CD4-positive, alpha-beta memory T cell (primary cell): ENCODE data around the gene CCSER1. TPM values are rescaled to one million over a fixed set of nuclear protein-coding genes. Genes with fewer than 3 reads are reported as not detected.

Experiments
- CTCF ChIA-PET: fragments of 350-600 bp; sonication (Branson Sonifier 250); formaldehyde crosslinking; loops from one replicate; lab custom pipeline; 2021; ENCODE audit warnings: inconsistent platforms; ENCODE audit not compliant: partially characterized antibody; lab: Charles Lee
- POLR2A ChIA-PET: fragments of 350-600 bp; sonication (Branson Sonifier 250); formaldehyde crosslinking; loops from one replicate; lab custom pipeline; 2021; ENCODE audit not compliant: partially characterized antibody; lab: Charles Lee
- DNase-seq, 5 donors: peaks; one replicate each; pipeline versions ENCODE4 v3.0.0 to v3.0.0-alpha.2; 2020 to 2022; ENCODE audit warnings: mixed read lengths in 1 of 5
- H3K27ac ChIP-seq: one replicate; pipeline ENCODE4 v1.7.0; 2013; ENCODE audit warnings: low read depth, low read length
- H3K27me3 ChIP-seq: 2 replicates; pipeline ENCODE4 v1.7.0; 2013; ENCODE audit warnings: mild to moderate bottlenecking, low read length, moderate library complexity; ENCODE audit not compliant: insufficient read depth
- H3K36me3 ChIP-seq: 2 replicates; pipeline ENCODE4 v1.7.0; 2013; ENCODE audit warnings: mild to moderate bottlenecking, low read length, moderate library complexity; ENCODE audit not compliant: insufficient read depth
- H3K4me1 ChIP-seq: 2 replicates; pipeline ENCODE4 v1.7.0; 2013; ENCODE audit warnings: mild to moderate bottlenecking, low read length, moderate library complexity; ENCODE audit not compliant: insufficient read depth
- H3K4me3 ChIP-seq, 2 donors: one replicate each; pipeline ENCODE4 v1.7.0; 2013; ENCODE audit warnings: low read length in 2 of 2, mild to moderate bottlenecking in 1 of 2
- H3K9me3 ChIP-seq, 2 donors: one replicate each; pipeline ENCODE4 v1.7.0; 2013; ENCODE audit warnings: low read length in 2 of 2, control low read depth in 1 of 2; ENCODE audit not compliant: control insufficient read depth in 1 of 2
- H3K27ac Mint-ChIP-seq, 7 donors: one replicate each; pipeline ENCODE4 v1.8.0; 2020 to 2021; ENCODE audit warnings: mixed read lengths in 7 of 7, mild to moderate bottlenecking in 6 of 7, inconsistent platforms in 3 of 7, moderate library complexity in 3 of 7
- H3K27me3 Mint-ChIP-seq, 2 donors: one replicate each; pipeline ENCODE4 v1.8.0; 2020 to 2021; ENCODE audit warnings: mixed read lengths in 2 of 2
- H3K36me3 Mint-ChIP-seq, 2 donors: one replicate each; pipeline ENCODE4 v1.8.0; 2020 to 2021; ENCODE audit warnings: mixed read lengths in 2 of 2, inconsistent platforms in 1 of 2, mild to moderate bottlenecking in 1 of 2
- H3K4me1 Mint-ChIP-seq, 4 donors: one replicate each; pipeline ENCODE4 v1.8.0; 2020 to 2021; ENCODE audit warnings: mixed read lengths in 4 of 4, mild to moderate bottlenecking in 1 of 4
- H3K4me3 Mint-ChIP-seq, 8 donors: one replicate each; pipeline ENCODE4 v1.8.0; 2020 to 2021; ENCODE audit warnings: mixed read lengths in 8 of 8, mild to moderate bottlenecking in 7 of 8, moderate library complexity in 6 of 8, inconsistent platforms in 3 of 8
- H3K9me3 Mint-ChIP-seq, 8 donors: one replicate each; pipeline ENCODE4 v1.8.0; 2020 to 2021; ENCODE audit warnings: mixed read lengths in 8 of 8, mild to moderate bottlenecking in 5 of 8, inconsistent platforms in 3 of 8, moderate library complexity in 1 of 8
- intact Hi-C: fragments of 100-400 bp; cut with micrococcal nuclease; formaldehyde crosslinking; loops from one replicate; pipeline ENCODE4 v1.15.1; 2023
- polyA plus RNA-seq, 2 donors: library from polyadenylated mRNA; unstranded; fragments of 300-500 nt; fragmentation: Illumina TruSeq; gene quantifications; one replicate each; pipeline ENCODE4 v1.2.3, GENCODE V29; 2021
- total RNA-seq, 2 experiments: library from RNA; stranded (reverse); gene quantifications; one replicate each; pipeline ENCODE4 v1.2.3, GENCODE V29; 2021

CCSER1 gene
- total RNA-seq (1 to 10 TPM; 1.7 to 2.0 TPM), polyA plus RNA-seq (under 1 TPM in 1 of 2 donors, not detected in 1; 0.47 TPM)

DNA sequence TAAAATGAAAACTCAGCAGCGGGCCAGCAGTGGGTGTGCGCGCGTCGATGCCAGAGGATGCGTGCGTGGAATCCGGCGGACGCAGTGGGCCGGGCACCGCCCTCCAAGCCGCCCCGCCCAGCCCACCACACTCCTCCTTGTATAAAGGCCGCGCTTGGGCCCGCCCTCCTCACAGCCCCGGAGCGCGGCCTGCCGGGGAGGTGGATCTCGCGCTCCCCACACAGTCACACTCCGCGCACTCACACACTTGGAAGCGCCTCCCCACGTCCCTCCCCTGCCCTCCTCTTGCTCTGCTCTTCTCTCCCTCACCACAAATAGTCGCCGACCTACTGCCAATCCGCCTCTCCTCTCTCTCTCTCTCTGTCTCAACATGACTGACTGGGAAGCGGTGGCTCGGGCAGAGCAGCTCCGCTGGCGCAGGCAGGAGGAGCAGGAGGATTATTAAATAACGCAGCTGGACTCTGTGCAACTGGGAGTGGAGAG is at the start of gene CCSER1:
CCSER1 (plus strand) TSS at position 172 of the 483 bp plus-strand sequence.
- Mint-ChIP-seq H3K4me1 (peaks cover 16 to 28% (median 19%) of the 10 kb centered on the region in 4 donors), H3K27me3 (peaks cover 25 to 27% of the 10 kb centered on the region in 2 donors), H3K9me3 (no peaks in the 10 kb centered on the region), H3K27ac (peak within 1 kb of the TSS in 6 of 7 donors; percentile 54 to 93 (median 74)), H3K36me3 (no peaks in the 10 kb centered on the region), H3K4me3 (peak within 1 kb of the TSS; percentile 83 to 96 (median 86))
- POLR2A ChIA-PET, result interaction anchor here (0.7 kb wide), 1 partner anchor 84 kb away, joined by 3 read pairs; no protein-coding TSS in a partner anchor
- H3K27ac ChIP-seq, result no peak within 1 kb of the TSS
- no peaks in the 10 kb centered on the region for H3K9me3 ChIP-seq
- peak; percentile 30 to 74 (median 55) for DNase-seq
- H3K36me3 ChIP-seq, result no peaks in the 10 kb centered on the region
- CTCF ChIA-PET, result no interaction called here
- H3K27me3 ChIP-seq, result no peaks in the 10 kb centered on the region
- H3K4me3 ChIP-seq, result peak within 1 kb of the TSS in 1 of 2 donors; percentile 43
- peaks cover 18% of the 10 kb centered on the region for H3K4me1 ChIP-seq
- intact Hi-C loops, result no loop called here

DNA sequence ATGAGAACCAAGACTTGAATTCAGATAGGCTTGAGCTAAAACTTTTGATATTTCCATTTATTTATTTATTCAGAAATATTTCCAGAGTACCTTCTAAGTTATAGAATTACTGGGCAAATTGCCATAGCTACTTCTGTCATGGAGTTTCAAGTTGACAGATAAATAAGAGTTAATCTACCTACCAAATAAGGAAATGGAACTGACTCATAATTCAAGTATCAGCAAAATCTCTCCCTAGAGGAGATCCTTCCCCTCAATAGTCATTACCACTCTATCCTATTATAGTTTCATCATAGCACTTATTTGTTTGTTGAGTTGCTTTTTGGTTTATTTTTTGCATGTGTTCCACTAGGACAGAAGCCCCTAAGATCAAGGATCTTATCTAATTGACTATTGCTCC is 48.8 kb upstream of the CCSER1 start:
- Histone ChIP-seq H3K4me3 (no peak overlapping the region), H3K27me3 (no peaks in the 10 kb centered on the region), H3K36me3 (no peaks in the 10 kb centered on the region), H3K4me1 (no peaks in the 10 kb centered on the region), H3K27ac (no peak overlapping the region), H3K9me3 (no peaks in the 10 kb centered on the region)
- intact Hi-C loops, result no loop called here
- no peak for DNase-seq
- peaks cover 4 to 6% of the 10 kb centered on the region in 2 donors for H3K27me3 Mint-ChIP-seq
- no peaks in the 10 kb centered on the region for H3K4me1 Mint-ChIP-seq
- ChIA-PET POLR2A (no interaction called here), CTCF (no interaction called here)
- H3K9me3 Mint-ChIP-seq, result no peaks in the 10 kb centered on the region
- no peak overlapping the region for H3K27ac Mint-ChIP-seq
- H3K4me3 Mint-ChIP-seq, result no peak overlapping the region
- no peaks in the 10 kb centered on the region for H3K36me3 Mint-ChIP-seq

DNA sequence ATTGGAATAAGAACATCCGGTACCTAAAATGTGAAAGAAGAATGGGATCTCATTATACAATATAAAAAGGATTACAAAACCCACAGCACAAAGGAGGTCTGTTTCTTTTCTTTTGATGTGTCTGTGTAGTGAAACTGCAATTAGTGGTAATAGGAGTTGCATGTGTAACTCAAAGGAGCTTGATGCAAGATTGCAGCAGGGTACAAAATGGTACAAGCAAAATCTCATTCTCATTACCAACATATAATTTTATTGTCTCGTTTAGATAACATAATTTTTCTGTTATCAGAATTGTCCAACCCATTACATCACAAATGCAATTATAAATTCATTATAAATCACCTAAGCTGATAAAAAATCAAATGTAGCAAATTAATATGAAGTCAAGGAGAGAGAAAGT is 47.1 kb upstream of the CCSER1 start:
- Mint-ChIP-seq H3K27me3 (peaks cover 2 to 4% of the 10 kb centered on the region in 2 donors), H3K9me3 (peaks cover 0 to 2% (median 0%) of the 10 kb centered on the region in 8 donors), H3K27ac (no peak overlapping the region), H3K4me3 (no peak overlapping the region), H3K4me1 (no peaks in the 10 kb centered on the region), H3K36me3 (no peaks in the 10 kb centered on the region)
- Histone ChIP-seq H3K4me3 (no peak overlapping the region), H3K27ac (no peak overlapping the region), H3K9me3 (no peaks in the 10 kb centered on the region), H3K36me3 (no peaks in the 10 kb centered on the region), H3K4me1 (no peaks in the 10 kb centered on the region), H3K27me3 (no peaks in the 10 kb centered on the region)
- no peak for DNase-seq
- POLR2A ChIA-PET, result no interaction called here
- CTCF ChIA-PET, result no interaction called here
- intact Hi-C loops, result no loop called here

DNA sequence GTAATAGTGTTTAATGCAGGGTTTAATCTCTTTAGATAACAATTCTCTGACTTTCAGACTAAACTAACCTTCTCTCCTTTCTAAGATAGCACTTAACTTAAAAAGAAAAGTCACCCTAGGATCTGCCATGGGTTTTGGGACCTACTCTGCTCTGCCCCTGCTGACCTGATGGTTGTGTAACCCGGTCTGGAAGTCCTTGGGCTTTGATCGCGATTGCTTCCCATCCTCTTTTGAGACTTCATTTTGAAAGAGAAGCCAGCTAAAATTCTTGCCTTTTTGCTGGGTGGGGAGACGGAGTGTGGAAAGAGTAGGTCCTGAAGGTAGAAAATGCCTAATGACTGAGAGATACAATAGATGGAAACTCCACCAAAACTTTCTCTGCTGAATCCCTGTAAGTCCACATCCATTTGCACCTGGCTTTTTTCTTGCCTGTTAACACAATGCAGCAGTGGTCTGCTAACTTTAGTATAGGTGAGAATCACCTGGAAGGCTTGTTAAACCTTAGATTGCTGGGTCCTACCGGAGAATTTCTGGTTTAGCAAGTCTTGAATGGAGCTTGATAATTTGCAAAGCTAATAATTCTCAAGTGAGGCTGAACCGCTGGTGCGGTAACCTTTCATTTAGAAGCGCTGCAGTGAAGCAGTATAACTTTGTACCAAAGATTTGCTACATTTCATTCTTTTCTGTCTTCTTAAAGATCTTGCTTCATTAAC is 45.6 kb upstream of the CCSER1 start:
- Histone ChIP-seq H3K4me3 (no peak overlapping the region), H3K27me3 (no peaks in the 10 kb centered on the region), H3K36me3 (no peaks in the 10 kb centered on the region), H3K9me3 (no peaks in the 10 kb centered on the region), H3K4me1 (no peaks in the 10 kb centered on the region), H3K27ac (no peak overlapping the region)
- POLR2A ChIA-PET, result no interaction called here
- intact Hi-C loops, result no loop called here
- no peak for DNase-seq
- Mint-ChIP-seq H3K9me3 (peaks cover 0 to 2% (median 0%) of the 10 kb centered on the region in 8 donors), H3K27ac (no peak overlapping the region), H3K4me3 (no peak overlapping the region), H3K27me3 (peaks cover 2 to 4% of the 10 kb centered on the region in 2 donors), H3K36me3 (no peaks in the 10 kb centered on the region), H3K4me1 (no peaks in the 10 kb centered on the region)
- CTCF ChIA-PET, result no interaction called here

DNA sequence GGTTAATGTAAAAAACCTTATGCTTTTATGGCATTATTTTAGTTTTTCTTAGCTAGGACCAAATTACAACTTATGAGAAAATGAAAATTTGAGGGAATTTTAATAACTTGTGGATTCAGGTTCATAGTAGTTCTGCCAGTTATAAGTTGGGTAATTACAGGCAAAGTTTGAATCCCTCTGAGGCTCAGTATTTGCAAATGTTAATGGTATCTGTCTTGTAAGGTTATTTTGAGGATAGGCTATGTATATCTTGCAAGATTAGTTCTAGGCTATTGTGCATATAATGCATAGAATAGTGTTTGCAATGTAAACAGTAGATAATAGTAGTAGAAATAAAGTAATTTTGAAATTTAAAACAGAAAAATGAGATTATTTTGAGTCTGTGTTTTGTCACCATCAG is 44.7 kb upstream of the CCSER1 start:
- Mint-ChIP-seq H3K4me3 (no peak overlapping the region), H3K27ac (no peak overlapping the region), H3K27me3 (peaks cover 2 to 4% of the 10 kb centered on the region in 2 donors), H3K9me3 (peaks cover 0 to 2% (median 0%) of the 10 kb centered on the region in 8 donors), H3K4me1 (no peaks in the 10 kb centered on the region), H3K36me3 (no peaks in the 10 kb centered on the region)
- H3K4me3 ChIP-seq, result no peak overlapping the region
- H3K4me1 ChIP-seq, result no peaks in the 10 kb centered on the region
- H3K27me3 ChIP-seq, result no peaks in the 10 kb centered on the region
- no peaks in the 10 kb centered on the region for H3K36me3 ChIP-seq
- intact Hi-C loops, result no loop called here
- ChIA-PET POLR2A (no interaction called here), CTCF (no interaction called here)
- no peak overlapping the region for H3K27ac ChIP-seq
- no peaks in the 10 kb centered on the region for H3K9me3 ChIP-seq
- DNase-seq, result no peak

DNA sequence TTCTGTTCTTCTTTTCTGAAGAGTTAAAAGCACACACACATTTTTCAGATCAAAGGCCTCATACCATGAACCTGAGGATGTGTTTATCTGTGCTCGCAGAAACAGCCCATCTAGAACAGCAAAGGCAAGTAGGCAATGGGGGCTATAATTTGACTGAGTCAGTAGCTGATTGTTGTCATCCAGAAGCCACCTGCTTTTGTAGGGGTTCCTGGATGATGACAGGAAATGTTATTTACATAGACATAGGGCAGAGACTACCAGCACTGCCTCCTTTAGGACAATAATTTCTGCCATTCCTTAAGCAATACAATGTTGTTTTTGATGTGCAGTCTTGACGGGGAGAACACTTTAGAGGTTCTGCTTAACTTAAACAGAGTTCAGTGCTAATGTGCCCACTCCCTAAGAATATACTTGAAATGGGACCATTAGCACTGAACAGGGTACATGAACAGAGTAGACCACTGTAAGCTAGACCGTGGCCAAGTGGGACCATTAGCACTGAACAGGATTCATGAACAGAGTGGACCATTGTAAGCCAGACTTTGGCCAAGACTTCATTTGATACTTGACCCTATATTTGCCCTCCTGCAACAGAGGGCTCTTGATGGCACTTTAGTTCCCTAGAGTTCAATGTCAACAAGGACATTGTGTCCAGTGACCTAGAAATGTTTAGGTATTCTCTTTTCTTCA is 42.8 kb upstream of the CCSER1 start:
- peaks cover 2 to 4% of the 10 kb centered on the region in 2 donors for H3K27me3 Mint-ChIP-seq
- POLR2A ChIA-PET, result no interaction called here

DNA sequence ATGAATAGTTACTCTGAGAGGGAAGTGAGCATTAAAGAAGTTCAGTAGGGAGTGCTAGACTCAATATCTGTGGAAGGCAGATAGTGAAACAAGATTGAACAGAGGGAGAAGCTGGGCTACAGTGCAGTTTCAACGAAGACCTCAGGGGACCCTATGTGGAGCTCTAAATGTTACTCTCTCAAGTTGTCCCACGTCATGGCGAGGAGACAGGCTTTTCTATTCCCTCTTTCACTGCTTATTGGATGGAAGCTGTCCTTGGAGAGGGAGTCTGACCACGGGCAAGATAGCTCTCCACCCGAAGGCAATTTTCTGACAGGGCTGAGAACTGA is 42.3 kb upstream of the CCSER1 start:
- Histone ChIP-seq H3K27me3 (no peaks in the 10 kb centered on the region), H3K27ac (no peak overlapping the region), H3K9me3 (no peaks in the 10 kb centered on the region), H3K4me1 (no peaks in the 10 kb centered on the region), H3K4me3 (no peak overlapping the region), H3K36me3 (no peaks in the 10 kb centered on the region)
- CTCF ChIA-PET, result no interaction called here
- H3K36me3 Mint-ChIP-seq, result no peaks in the 10 kb centered on the region
- H3K4me1 Mint-ChIP-seq, result no peaks in the 10 kb centered on the region
- POLR2A ChIA-PET, result no interaction called here
- DNase-seq, result no peak
- intact Hi-C loops, result no loop called here
- H3K27me3 Mint-ChIP-seq, result peaks cover 1 to 4% of the 10 kb centered on the region in 2 donors
- H3K4me3 Mint-ChIP-seq, result no peak overlapping the region
- H3K27ac Mint-ChIP-seq, result no peak overlapping the region
- peaks cover 0 to 2% (median 0%) of the 10 kb centered on the region in 8 donors for H3K9me3 Mint-ChIP-seq

More for the DNA sequence above, 42.8 kb upstream of the CCSER1 start:
- Mint-ChIP-seq H3K9me3 (peaks cover 0 to 2% (median 0%) of the 10 kb centered on the region in 8 donors), H3K36me3 (no peaks in the 10 kb centered on the region), H3K27ac (no peak overlapping the region), H3K4me1 (no peaks in the 10 kb centered on the region), H3K4me3 (no peak overlapping the region)
- Histone ChIP-seq H3K4me3 (no peak overlapping the region), H3K27me3 (no peaks in the 10 kb centered on the region), H3K9me3 (no peaks in the 10 kb centered on the region), H3K36me3 (no peaks in the 10 kb centered on the region), H3K4me1 (no peaks in the 10 kb centered on the region), H3K27ac (no peak overlapping the region)
- no peak for DNase-seq
- CTCF ChIA-PET, result no interaction called here
- intact Hi-C loops, result no loop called here
